Thyroid gland (tissue), 4 donors: Measurements from ENCODE around the gene ROBO2. TPM values are rescaled to one million over a fixed set of nuclear protein-coding genes. Genes with fewer than 3 reads are reported as not detected.

ENCODE experiments used
- DNase-seq, 2 donors: peaks; one replicate each; pipeline ENCODE4 v3.0.0-alpha.2; 2019
- H3K27ac ChIP-seq, 3 donors: fragments of 200-600 bp; sonication (generic); 1 replicate in 2 of 3; 2 replicates in 1 of 3; pipeline ENCODE4 v1.5.1; 2016 to 2019; ENCODE audit warnings: mild to moderate bottlenecking in 1 of 3, moderate library complexity in 1 of 3
- H3K27me3 ChIP-seq: fragments of 200-600 bp; sonication (generic); one replicate; pipeline ENCODE4 v1.5.1; 2019
- H3K36me3 ChIP-seq, 2 donors: fragments of 200-600 bp; sonication (generic); one replicate each; pipeline ENCODE4 v1.5.1; 2016 to 2019
- H3K4me1 ChIP-seq, 2 donors: fragments of 200-600 bp; sonication (generic); one replicate each; pipeline ENCODE4 v1.5.1; 2017 to 2019
- H3K4me3 ChIP-seq, 3 donors: fragments of 200-600 bp; sonication (generic); replicated peaks in 1 of 3; 1 replicate in 2 of 3; 2 replicates in 1 of 3; pipeline ENCODE4 v1.5.1; 2016; ENCODE audit warnings: mild to moderate bottlenecking in 1 of 3
- H3K9me3 ChIP-seq: fragments of 200-600 bp; sonication (generic); one replicate; pipeline ENCODE4 v1.5.1; 2017
- CTCF ChIP-seq, 6 experiments: fragments of 200-600 bp in 3 of 6; fragments of 450-650 bp in 3 of 6; sonication (generic) in 3 of 6; IDR thresholded peaks; one replicate each; pipeline ENCODE4 v1.5.1; 2016 to 2019; ENCODE audit warnings: antibody characterized with exemption in 6 of 6, mild to moderate bottlenecking in 2 of 6, inconsistent platforms in 1 of 6, moderate library complexity in 1 of 6
- POLR2A ChIP-seq, 2 donors: fragments of 450-650 bp; IDR thresholded peaks; one replicate each; pipeline ENCODE4 v1.6.1; 2017; ENCODE audit warnings: antibody characterized with exemption in 2 of 2, mild to moderate bottlenecking in 2 of 2, moderate library complexity in 1 of 2
- WGBS, 2 donors: methylation state at CpG; one replicate each; pipeline ENCODE4 v1.1.5; 2017; 5-methylcytosine and 5-hydroxymethylcytosine counted together
- intact Hi-C: fragments of 100-400 bp; cut with DNase I; formaldehyde crosslinking; loops from one replicate; pipeline ENCODE4 v1.15.1; 2023
- total RNA-seq, 4 donors: library from RNA; depleted of rRNA; stranded (reverse); fragments of >200 nt; gene quantifications; one replicate each; pipeline ENCODE4 v1.2.3, GENCODE V29; 2016

ROBO2 gene
- total RNA-seq, 4 donors from 2014 or later, result 0.56 to 1.5 TPM; not detected in 2

GRCh38 chr3:77190374-77190773, 150.5 kb downstream of the ROBO2 start:
- no peak for DNase-seq
- intact Hi-C loops, result no loop called here
- H3K4me3 ChIP-seq, result no peak overlapping the region
- H3K27me3 ChIP-seq, result no peaks in the 10 kb centered on the region
- H3K36me3 ChIP-seq, result no peaks in the 10 kb centered on the region
- WGBS, 2 donors, result 25 to 30% methylated on average over 3 of the region's 3 CpGs
- H3K9me3 ChIP-seq, result no peaks in the 10 kb centered on the region
- H3K27ac ChIP-seq, result no peak overlapping the region
- TF ChIP-seq POLR2A (IDR thresholded peaks at IDR 0.05) (no peak), CTCF (IDR thresholded peaks at IDR 0.05) (no peak)
- H3K4me1 ChIP-seq, result peaks cover 0 to 4% of the 10 kb centered on the region in 2 donors

GRCh38 chr3:77191014-77191413, 151.1 kb downstream of the ROBO2 start:
- H3K36me3 ChIP-seq, result no peaks in the 10 kb centered on the region
- WGBS, 2 donors, result 82 to 85% methylated on average over 4 of the region's 4 CpGs
- H3K9me3 ChIP-seq, result no peaks in the 10 kb centered on the region
- H3K27me3 ChIP-seq, result no peaks in the 10 kb centered on the region
- no peak overlapping the region for H3K4me3 ChIP-seq
- no peak for DNase-seq
- peaks cover 0 to 4% of the 10 kb centered on the region in 2 donors for H3K4me1 ChIP-seq
- intact Hi-C loops, result no loop called here
- TF ChIP-seq POLR2A (IDR thresholded peaks at IDR 0.05), result no peak
- no peak for TF ChIP-seq CTCF (IDR thresholded peaks at IDR 0.05)
- no peak overlapping the region for H3K27ac ChIP-seq

GRCh38 chr3:77191640-77192039, 151.7 kb downstream of the ROBO2 start:
- DNase-seq, result no peak
- WGBS, 2 donors, result 78 to 79% methylated on average over 3 of the region's 3 CpGs
- Histone ChIP-seq H3K9me3 (no peaks in the 10 kb centered on the region), H3K36me3 (no peaks in the 10 kb centered on the region), H3K4me3 (no peak overlapping the region), H3K4me1 (peaks cover 0 to 4% of the 10 kb centered on the region in 2 donors), H3K27ac (no peak overlapping the region), H3K27me3 (no peaks in the 10 kb centered on the region)
- no peak for TF ChIP-seq POLR2A (IDR thresholded peaks at IDR 0.05)
- no peak for TF ChIP-seq CTCF (IDR thresholded peaks at IDR 0.05)
- intact Hi-C loops, result no loop called here

- no peaks in the 10 kb centered on the region for H3K36me3 ChIP-seq
- no peak for TF ChIP-seq POLR2A (IDR thresholded peaks at IDR 0.05)
- TF ChIP-seq CTCF (IDR thresholded peaks at IDR 0.05), result no peak
- no peaks in the 10 kb centered on the region for H3K4me1 ChIP-seq
- no peaks in the 10 kb centered on the region for H3K27me3 ChIP-seq
- no peaks in the 10 kb centered on the region for H3K9me3 ChIP-seq
- H3K4me3 ChIP-seq, result no peak overlapping the region
- no peak overlapping the region for H3K27ac ChIP-seq
- intact Hi-C loops, result no loop called here
- no peak for DNase-seq
- 83 to 89% methylated on average over 12 of the region's 12 CpGs for WGBS, 2 donors
Measured at GRCh38 chr3:77195766-77196545, 156.1 kb downstream of the ROBO2 start.

- intact Hi-C loops, result no loop called here
- no peaks in the 10 kb centered on the region for H3K4me1 ChIP-seq
- H3K27ac ChIP-seq, result no peak overlapping the region
- no peaks in the 10 kb centered on the region for H3K27me3 ChIP-seq
- H3K9me3 ChIP-seq, result no peaks in the 10 kb centered on the region
- TF ChIP-seq CTCF (IDR thresholded peaks at IDR 0.05), result no peak
- no peak for TF ChIP-seq POLR2A (IDR thresholded peaks at IDR 0.05)
- H3K36me3 ChIP-seq, result no peaks in the 10 kb centered on the region
- WGBS, 2 donors, result 86 to 88% methylated on average over 2 of the region's 2 CpGs
- no peak for DNase-seq
- no peak overlapping the region for H3K4me3 ChIP-seq
Measured at GRCh38 chr3:77197408-77197807, 157.5 kb downstream of the ROBO2 start.
